DMS53 treated with DMSO at 0.1 percent for 48 hours (cell line): ENCODE results near the gene HDHD5.

Experiments used
- DNase-seq: peaks from one replicate; lab custom pipeline; 2025; ENCODE audit not compliant: unreplicated experiment; lab: John Stamatoyannopoulos, UW

The HDHD5 gene

GRCh38 chr22:17158568-17159503 lies at the start of gene HDHD5:
Gene HDHD5 (minus strand): TSS chr22:17159277. CDS start chr22:17159251, 26 bp downstream.
- DNase-seq = peak; percentile 69

GRCh38 chr22:17205432-17205831 lies 46.4 kb upstream of the HDHD5 start:
- no peak for DNase-seq

GRCh38 chr22:17201285-17201945 lies 42.3 kb upstream of the HDHD5 start:
- DNase-seq = no peak

GRCh38 chr22:17199003-17199731 lies 40.1 kb upstream of the HDHD5 start:
- no peak for DNase-seq

- DNase-seq = peak; percentile 30
Observed at GRCh38 chr22:17198170-17199002, 39.3 kb upstream of the HDHD5 start.

- no peak for DNase-seq
Observed at GRCh38 chr22:17194213-17194612, 35.1 kb upstream of the HDHD5 start.

- DNase-seq = peak; percentile 72
Observed at GRCh38 chr22:17192186-17192585, 33.1 kb upstream of the HDHD5 start.

- DNase-seq = peak; percentile 15
Observed at GRCh38 chr22:17191163-17191784, 32.2 kb upstream of the HDHD5 start.

- no peak for DNase-seq
Observed at GRCh38 chr22:17190702-17191101, 31.6 kb upstream of the HDHD5 start.

- no peak for DNase-seq
Observed at GRCh38 chr22:17176715-17177114, 17.6 kb upstream of the HDHD5 start.

GRCh38 chr22:17172029-17172833 lies 13.2 kb upstream of the HDHD5 start:
- DNase-seq = no peak

GRCh38 chr22:17171153-17172028 lies 12.3 kb upstream of the HDHD5 start:
- peak; percentile 71 for DNase-seq

GRCh38 chr22:17167486-17167885 lies 8.4 kb upstream of the HDHD5 start:
- DNase-seq = no peak

- no peak for DNase-seq
Observed at GRCh38 chr22:17164392-17165024, 5.4 kb upstream of the HDHD5 start.

GRCh38 chr22:17162731-17163130 lies 3.7 kb upstream of the HDHD5 start:
- no peak for DNase-seq

GRCh38 chr22:17161991-17162390 lies 2.9 kb upstream of the HDHD5 start:
- no peak for DNase-seq

GRCh38 chr22:17159504-17159951 lies 451 bp upstream of the HDHD5 start:
- DNase-seq = peak; percentile 64

- peak; percentile 24 for DNase-seq
Observed at GRCh38 chr22:17158176-17158567, 905 bp downstream of the HDHD5 start.
